ENCODE data around the gene NOS3. TPM values are rescaled to one million over a fixed set of nuclear protein-coding genes. Genes with fewer than 3 reads are reported as not detected.

Gene NOS3
- total and polyA plus RNA-seq, 2 of the 13 experiments (the other 11 are each of a cell fraction or from before 2014, with no cell fraction given) = 3.7 to 7.5 TPM

DNA sequence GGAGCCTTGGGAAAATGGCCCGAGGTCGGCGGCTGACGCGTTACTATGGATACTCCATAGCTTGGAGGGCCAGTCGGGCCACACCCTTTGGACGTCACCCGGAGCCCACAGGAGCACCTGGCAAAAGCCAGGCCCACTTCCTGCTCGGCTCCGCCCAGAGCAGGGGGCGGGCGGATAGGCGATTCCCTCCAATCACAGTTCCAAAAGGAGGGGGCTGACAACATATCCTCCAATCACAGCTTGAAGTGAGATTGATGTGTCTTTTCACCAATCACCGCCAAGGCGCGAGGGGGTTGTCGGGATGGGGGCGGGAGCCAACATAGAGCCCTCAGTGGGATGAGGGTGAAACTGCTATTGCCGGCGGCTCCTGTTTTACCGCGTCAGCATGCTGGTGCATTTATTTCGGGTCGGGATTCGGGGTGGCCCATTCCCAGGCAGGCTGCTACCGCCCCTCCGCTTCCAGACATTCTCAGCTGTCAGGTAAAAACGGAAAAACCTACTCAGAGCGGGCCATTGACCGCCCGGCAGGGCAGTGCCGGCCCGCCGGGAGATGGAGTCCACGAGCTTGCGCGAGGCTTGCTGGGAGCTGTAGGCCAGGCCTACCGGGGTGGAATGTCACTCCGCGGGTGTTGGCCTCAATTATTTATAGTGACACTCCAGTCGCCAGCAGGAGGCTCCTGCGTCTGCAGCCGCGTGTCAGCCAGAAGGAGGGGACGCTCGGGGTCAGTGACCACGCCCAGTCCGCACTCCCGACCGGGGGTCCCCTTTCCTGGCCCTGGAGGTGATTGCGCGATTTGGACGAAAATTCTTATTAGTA is 37.5 kb downstream of the NOS3 start, which contains the start of gene ABCB8 (continued):
- TF ChIP-seq ATF6 (CRISPR knock-in tag; conservative IDR thresholded peaks at IDR 0.05) = no peak
- no peak for TF ChIP-seq RERE (CRISPR knock-in tag; IDR thresholded peaks at IDR 0.05; ENCODE audit: low read depth)
- peak; percentile 76; the same call in 1 of the 2 replicates for TF ChIP-seq PHF21A (CRISPR knock-in tag; IDR thresholded peaks at IDR 0.05)
- no peak for TF ChIP-seq ZNF589 (CRISPR knock-in tag; conservative IDR thresholded peaks at IDR 0.05)
- no peak for TF ChIP-seq ZNF703 (CRISPR knock-in tag; IDR thresholded peaks at IDR 0.05; ENCODE audit: borderline replicate concordance)
- peak; percentile 79; the same call in 1 of the 2 replicates for TF ChIP-seq NR2C2 (CRISPR knock-in tag; IDR thresholded peaks at IDR 0.05; ENCODE audit: borderline replicate concordance)
- TF ChIP-seq RFXAP (CRISPR knock-in tag; IDR thresholded peaks at IDR 0.05; ENCODE audit: borderline replicate concordance) = peak; percentile 76; the same call in 1 of the 2 replicates
- TF ChIP-seq, protein P1, sequence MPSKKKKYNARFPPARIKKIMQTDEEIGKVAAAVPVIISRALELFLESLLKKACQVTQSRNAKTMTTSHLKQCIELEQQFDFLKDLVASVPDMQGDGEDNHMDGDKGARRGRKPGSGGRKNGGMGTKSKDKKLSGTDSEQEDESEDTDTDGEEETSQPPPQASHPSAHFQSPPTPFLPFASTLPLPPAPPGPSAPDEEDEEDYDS (CRISPR knock-in tag; IDR thresholded peaks at IDR 0.05) = no peak; the same call in 1 of the 2 replicates
- TF ChIP-seq MED1 (CRISPR knock-in tag; IDR thresholded peaks at IDR 0.05) = no peak
- peak; percentile 59; the same call in 1 of the 2 replicates for TF ChIP-seq PITX1 (CRISPR knock-in tag; IDR thresholded peaks at IDR 0.05)
- TF ChIP-seq, protein P2, sequence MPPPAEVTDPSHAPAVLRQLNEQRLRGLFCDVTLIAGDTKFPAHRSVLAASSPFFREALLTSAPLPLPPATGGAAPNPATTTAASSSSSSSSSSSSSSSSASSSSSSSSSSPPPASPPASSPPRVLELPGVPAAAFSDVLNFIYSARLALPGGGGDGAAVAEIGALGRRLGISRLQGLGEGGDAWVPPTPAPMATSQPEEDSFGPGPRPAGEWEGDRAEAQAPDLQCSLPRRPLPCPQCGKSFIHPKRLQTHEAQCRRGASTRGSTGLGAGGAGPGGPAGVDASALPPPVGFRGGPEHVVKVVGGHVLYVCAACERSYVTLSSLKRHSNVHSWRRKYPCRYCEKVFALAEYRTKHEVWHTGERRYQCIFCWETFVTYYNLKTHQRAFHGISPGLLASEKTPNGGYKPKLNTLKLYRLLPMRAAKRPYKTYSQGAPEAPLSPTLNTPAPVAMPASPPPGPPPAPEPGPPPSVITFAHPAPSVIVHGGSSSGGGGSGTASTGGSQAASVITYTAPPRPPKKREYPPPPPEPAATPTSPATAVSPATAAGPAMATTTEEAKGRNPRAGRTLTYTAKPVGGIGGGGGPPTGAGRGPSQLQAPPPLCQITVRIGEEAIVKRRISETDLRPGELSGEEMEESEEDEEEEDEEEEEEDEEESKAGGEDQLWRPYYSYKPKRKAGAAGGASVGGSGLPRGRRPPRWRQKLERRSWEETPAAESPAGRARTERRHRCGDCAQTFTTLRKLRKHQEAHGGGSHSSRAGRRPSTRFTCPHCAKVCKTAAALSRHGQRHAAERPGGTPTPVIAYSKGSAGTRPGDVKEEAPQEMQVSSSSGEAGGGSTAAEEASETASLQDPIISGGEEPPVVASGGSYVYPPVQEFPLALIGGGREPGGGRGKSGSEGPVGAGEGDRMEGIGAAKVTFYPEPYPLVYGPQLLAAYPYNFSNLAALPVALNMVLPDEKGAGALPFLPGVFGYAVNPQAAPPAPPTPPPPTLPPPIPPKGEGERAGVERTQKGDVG (CRISPR knock-in tag; IDR thresholded peaks at IDR 0.05; ENCODE audit: borderline replicate concordance) = peak; percentile 84; the same call in 1 of the 2 replicates
- TF ChIP-seq ZNF788 (CRISPR knock-in tag; IDR thresholded peaks at IDR 0.05; ENCODE audit: borderline replicate concordance) = peak; percentile 78; the same call in 1 of the 2 replicates
- TF ChIP-seq ZNF556 (CRISPR knock-in tag; IDR thresholded peaks at IDR 0.05; ENCODE audit: borderline replicate concordance) = peak; percentile 22; the same call in 1 of the 2 replicates
- no peak for TF ChIP-seq KLF15 (CRISPR knock-in tag; IDR thresholded peaks at IDR 0.05; ENCODE audit: borderline replicate concordance)
- TF ChIP-seq, protein P3, sequence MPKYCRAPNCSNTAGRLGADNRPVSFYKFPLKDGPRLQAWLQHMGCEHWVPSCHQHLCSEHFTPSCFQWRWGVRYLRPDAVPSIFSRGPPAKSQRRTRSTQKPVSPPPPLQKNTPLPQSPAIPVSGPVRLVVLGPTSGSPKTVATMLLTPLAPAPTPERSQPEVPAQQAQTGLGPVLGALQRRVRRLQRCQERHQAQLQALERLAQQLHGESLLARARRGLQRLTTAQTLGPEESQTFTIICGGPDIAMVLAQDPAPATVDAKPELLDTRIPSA (CRISPR knock-in tag; IDR thresholded peaks at IDR 0.05; ENCODE audit: borderline replicate concordance) = no peak
